GM12878 (cell line): ENCODE measurements around the gene SLC20A1. TPM values are rescaled to one million over a fixed set of nuclear protein-coding genes. Genes with fewer than 3 reads are reported as not detected.

ENCODE experiments used
- BCL11A ChIP-seq: IDR thresholded peaks from 2 replicates; pipeline ENCODE4 v1.6.1; 2011; ENCODE audit warnings: low read depth, low read length
- CBX5 ChIP-seq: sonication (generic); IDR thresholded peaks from 2 replicates; pipeline ENCODE4 v1.6.1; 2016; ENCODE audit warnings: low read depth, moderate library complexity, mild to moderate bottlenecking, inconsistent platforms
- EZH2 ChIP-seq: IDR thresholded peaks from 2 replicates; pipeline ENCODE4 v1.6.1; 2012; ENCODE audit warnings: low read depth, mild to moderate bottlenecking, control low read depth, inconsistent platforms, low read length, borderline replicate concordance; ENCODE audit not compliant: control insufficient read depth
- HDAC6 ChIP-seq: fragments of 200-600 bp; sonication (generic); IDR thresholded peaks from one replicate; pipeline ENCODE4 v1.8.0; 2017; ENCODE audit warnings: antibody characterized with exemption; ENCODE audit not compliant: unreplicated experiment
- IKZF2 ChIP-seq, 2 experiments: fragments of 450-650 bp; IDR thresholded peaks; 2 replicates each; pipeline ENCODE4 v1.6.1; 2017; ENCODE audit warnings: mild to moderate bottlenecking in 2 of 2, moderate library complexity in 2 of 2
- IRF4 ChIP-seq: IDR thresholded peaks from 2 replicates; pipeline ENCODE4 v1.6.1; 2011; ENCODE audit warnings: low read depth, low read length
- POU2F2 ChIP-seq: IDR thresholded peaks from 3 replicates; pipeline ENCODE4 v1.6.1; 2011; ENCODE audit warnings: low read depth, mild to moderate bottlenecking, low read length, borderline replicate concordance
- RFX5 ChIP-seq: IDR thresholded peaks from 2 replicates; pipeline ENCODE4 v1.6.1; 2011; ENCODE audit warnings: low read depth, low read length, improper control_type of control experiment
- SREBF2 ChIP-seq: IDR thresholded peaks from 2 replicates; pipeline ENCODE4 v1.6.1; 2012; ENCODE audit warnings: mild to moderate bottlenecking, low read length
- ZNF207 ChIP-seq: fragments of 450-650 bp; IDR thresholded peaks from 2 replicates; pipeline ENCODE4 v1.6.1; 2014; ENCODE audit warnings: antibody characterized with exemption, mild to moderate bottlenecking, borderline replicate concordance
- ZNF274 ChIP-seq: IDR thresholded peaks from one replicate; pipeline ENCODE4 v1.8.0; 2011; ENCODE audit not compliant: insufficient read length, insufficient read depth
- polyA plus RNA-seq, 11 experiments: library from polyadenylated mRNA; depleted of rRNA in 4 of 11; unstranded in 6 of 11; stranded (reverse) in 5 of 11; fragments of >200 nt; fragmentation: Nextera tagmentation in 4 of 11; fragmentation: Illumina TruSeq in 1 of 11; extraction: Ambion mirVana in 4 of 11; extraction: Trizol in 1 of 11; gene quantifications; 1 replicate in 1 of 11; 2 replicates in 10 of 11; pipeline versions ENCODE4 v1.2.1 to v1.2.3, GENCODE V29; 2011 to 2016; ENCODE audit warnings: inconsistent platforms in 2 of 11, missing spikeins in 2 of 11, low read depth in 1 of 11
- total RNA-seq, 4 experiments: library from RNA; depleted of rRNA in 3 of 4; stranded (reverse); fragments of >200 nt in 3 of 4; fragmentation: Illumina TruSeq in 1 of 4; extraction: Trizol in 1 of 4; gene quantifications; 2 replicates each; pipeline versions ENCODE4 v1.2.1 to v1.2.3, GENCODE V29; 2013 to 2021
- TF ChIP-seq, protein P1 (sequence below): fragments of 450-650 bp; IDR thresholded peaks from 2 replicates; pipeline ENCODE4 v1.6.1; 2017; ENCODE audit warnings: mild to moderate bottlenecking, low read depth, inconsistent platforms; ENCODE audit not compliant: poor library complexity, severe bottlenecking
- TF ChIP-seq, protein P2 (sequence below): fragments of 450-650 bp; formaldehyde crosslinking; IDR thresholded peaks from 2 replicates; pipeline ENCODE4 v1.4.0; 2022; ENCODE audit warnings: mild to moderate bottlenecking, moderate library complexity
- TF ChIP-seq, protein P3 (sequence below): IDR thresholded peaks from 2 replicates; pipeline ENCODE4 v1.6.1; 2011; ENCODE audit warnings: low read depth, low read length, improper control_type of control experiment, borderline replicate concordance
- TF ChIP-seq, protein P4 (sequence below): fragments of 450-650 bp; IDR thresholded peaks from 2 replicates; pipeline ENCODE4 v1.6.1; 2018; ENCODE audit warnings: mild to moderate bottlenecking, low read depth, moderate library complexity; ENCODE audit not compliant: partially characterized antibody

SLC20A1 gene
- total and polyA plus RNA-seq, 10 of the 15 experiments (the other 5 are each of a cell fraction or from before 2014, with no cell fraction given): 21.2 to 59.1 (median 43.2) TPM

DNA sequence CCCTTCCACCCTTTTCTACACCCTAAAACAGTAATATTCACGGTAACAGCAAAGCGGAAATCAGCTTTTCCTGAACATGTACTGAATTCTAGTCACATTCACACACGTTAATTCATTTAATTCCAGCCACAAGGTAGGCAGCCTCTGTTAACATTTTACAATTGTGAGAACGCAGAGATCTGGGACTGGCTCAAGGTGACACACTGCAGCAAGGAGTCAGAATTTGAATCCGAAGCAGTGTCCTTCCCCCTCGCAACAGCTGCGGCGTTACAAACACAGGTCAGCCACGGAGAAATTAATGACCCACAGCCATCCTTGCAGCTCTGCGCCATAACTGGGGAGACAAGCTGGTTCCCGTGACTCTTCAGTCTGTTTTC is 818 bp upstream of the SLC20A1 start (continued):
- TF ChIP-seq, protein P1, sequence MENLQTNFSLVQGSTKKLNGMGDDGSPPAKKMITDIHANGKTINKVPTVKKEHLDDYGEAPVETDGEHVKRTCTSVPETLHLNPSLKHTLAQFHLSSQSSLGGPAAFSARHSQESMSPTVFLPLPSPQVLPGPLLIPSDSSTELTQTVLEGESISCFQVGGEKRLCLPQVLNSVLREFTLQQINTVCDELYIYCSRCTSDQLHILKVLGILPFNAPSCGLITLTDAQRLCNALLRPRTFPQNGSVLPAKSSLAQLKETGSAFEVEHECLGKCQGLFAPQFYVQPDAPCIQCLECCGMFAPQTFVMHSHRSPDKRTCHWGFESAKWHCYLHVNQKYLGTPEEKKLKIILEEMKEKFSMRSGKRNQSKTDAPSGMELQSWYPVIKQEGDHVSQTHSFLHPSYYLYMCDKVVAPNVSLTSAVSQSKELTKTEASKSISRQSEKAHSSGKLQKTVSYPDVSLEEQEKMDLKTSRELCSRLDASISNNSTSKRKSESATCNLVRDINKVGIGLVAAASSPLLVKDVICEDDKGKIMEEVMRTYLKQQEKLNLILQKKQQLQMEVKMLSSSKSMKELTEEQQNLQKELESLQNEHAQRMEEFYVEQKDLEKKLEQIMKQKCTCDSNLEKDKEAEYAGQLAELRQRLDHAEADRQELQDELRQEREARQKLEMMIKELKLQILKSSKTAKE: peak; percentile 8
- TF ChIP-seq POU2F2 (0 out of 3 replicates have a peak, but pooled peaks have one; percentile 15), RFX5 (no peak), HDAC6 (no peak), SREBF2 (no peak), CBX5 (no peak), BCL11A (no peak), EZH2 (no peak), IRF4 (no peak), IKZF2 (IDR thresholded peaks at IDR 0.05) (no peak), ZNF274 (no peak), ZNF207 (no peak)
- TF ChIP-seq, protein P2, sequence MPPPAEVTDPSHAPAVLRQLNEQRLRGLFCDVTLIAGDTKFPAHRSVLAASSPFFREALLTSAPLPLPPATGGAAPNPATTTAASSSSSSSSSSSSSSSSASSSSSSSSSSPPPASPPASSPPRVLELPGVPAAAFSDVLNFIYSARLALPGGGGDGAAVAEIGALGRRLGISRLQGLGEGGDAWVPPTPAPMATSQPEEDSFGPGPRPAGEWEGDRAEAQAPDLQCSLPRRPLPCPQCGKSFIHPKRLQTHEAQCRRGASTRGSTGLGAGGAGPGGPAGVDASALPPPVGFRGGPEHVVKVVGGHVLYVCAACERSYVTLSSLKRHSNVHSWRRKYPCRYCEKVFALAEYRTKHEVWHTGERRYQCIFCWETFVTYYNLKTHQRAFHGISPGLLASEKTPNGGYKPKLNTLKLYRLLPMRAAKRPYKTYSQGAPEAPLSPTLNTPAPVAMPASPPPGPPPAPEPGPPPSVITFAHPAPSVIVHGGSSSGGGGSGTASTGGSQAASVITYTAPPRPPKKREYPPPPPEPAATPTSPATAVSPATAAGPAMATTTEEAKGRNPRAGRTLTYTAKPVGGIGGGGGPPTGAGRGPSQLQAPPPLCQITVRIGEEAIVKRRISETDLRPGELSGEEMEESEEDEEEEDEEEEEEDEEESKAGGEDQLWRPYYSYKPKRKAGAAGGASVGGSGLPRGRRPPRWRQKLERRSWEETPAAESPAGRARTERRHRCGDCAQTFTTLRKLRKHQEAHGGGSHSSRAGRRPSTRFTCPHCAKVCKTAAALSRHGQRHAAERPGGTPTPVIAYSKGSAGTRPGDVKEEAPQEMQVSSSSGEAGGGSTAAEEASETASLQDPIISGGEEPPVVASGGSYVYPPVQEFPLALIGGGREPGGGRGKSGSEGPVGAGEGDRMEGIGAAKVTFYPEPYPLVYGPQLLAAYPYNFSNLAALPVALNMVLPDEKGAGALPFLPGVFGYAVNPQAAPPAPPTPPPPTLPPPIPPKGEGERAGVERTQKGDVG: no peak
- TF ChIP-seq, protein P3, sequence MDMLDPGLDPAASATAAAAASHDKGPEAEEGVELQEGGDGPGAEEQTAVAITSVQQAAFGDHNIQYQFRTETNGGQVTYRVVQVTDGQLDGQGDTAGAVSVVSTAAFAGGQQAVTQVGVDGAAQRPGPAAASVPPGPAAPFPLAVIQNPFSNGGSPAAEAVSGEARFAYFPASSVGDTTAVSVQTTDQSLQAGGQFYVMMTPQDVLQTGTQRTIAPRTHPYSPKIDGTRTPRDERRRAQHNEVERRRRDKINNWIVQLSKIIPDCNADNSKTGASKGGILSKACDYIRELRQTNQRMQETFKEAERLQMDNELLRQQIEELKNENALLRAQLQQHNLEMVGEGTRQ: peak; percentile 22; the same call in 1 of the 2 replicates
- TF ChIP-seq, protein P4, sequence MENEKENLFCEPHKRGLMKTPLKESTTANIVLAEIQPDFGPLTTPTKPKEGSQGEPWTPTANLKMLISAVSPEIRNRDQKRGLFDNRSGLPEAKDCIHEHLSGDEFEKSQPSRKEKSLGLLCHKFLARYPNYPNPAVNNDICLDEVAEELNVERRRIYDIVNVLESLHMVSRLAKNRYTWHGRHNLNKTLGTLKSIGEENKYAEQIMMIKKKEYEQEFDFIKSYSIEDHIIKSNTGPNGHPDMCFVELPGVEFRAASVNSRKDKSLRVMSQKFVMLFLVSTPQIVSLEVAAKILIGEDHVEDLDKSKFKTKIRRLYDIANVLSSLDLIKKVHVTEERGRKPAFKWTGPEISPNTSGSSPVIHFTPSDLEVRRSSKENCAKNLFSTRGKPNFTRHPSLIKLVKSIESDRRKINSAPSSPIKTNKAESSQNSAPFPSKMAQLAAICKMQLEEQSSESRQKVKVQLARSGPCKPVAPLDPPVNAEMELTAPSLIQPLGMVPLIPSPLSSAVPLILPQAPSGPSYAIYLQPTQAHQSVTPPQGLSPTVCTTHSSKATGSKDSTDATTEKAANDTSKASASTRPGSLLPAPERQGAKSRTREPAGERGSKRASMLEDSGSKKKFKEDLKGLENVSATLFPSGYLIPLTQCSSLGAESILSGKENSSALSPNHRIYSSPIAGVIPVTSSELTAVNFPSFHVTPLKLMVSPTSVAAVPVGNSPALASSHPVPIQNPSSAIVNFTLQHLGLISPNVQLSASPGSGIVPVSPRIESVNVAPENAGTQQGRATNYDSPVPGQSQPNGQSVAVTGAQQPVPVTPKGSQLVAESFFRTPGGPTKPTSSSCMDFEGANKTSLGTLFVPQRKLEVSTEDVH: no peak
